ENCODE data around the gene DNAH3. TPM values are rescaled to one million over a fixed set of nuclear protein-coding genes. Genes with fewer than 3 reads are reported as not detected.

Gene DNAH3
- total and polyA plus RNA-seq, 2 experiments from 2014 or later, result 0.70 to 1.3 TPM

GRCh38 chr16:20897253-20897897, 253.3 kb downstream of the DNAH3 start (continued):
- TF ChIP-seq ZNF462 (CRISPR knock-in tag; IDR thresholded peaks at IDR 0.05), result no peak
- TF ChIP-seq CREB1 (CRISPR knock-in tag; IDR thresholded peaks at IDR 0.05; ENCODE audit: low read depth), result no peak
- TF ChIP-seq EZH2phosphoT487 (IDR thresholded peaks at IDR 0.05; ENCODE audit: unreplicated experiment), result no peak
- no peak for TF ChIP-seq POLR2AphosphoS5 (IDR thresholded peaks at IDR 0.05; ENCODE audit: low read depth)
- no peak for TF ChIP-seq CTCF (conservative IDR thresholded peaks at IDR 0.05; ENCODE audit: low read depth in 2 of 2)
- TF ChIP-seq JUNB (IDR thresholded peaks at IDR 0.05; ENCODE audit: unreplicated experiment), result no peak

GRCh38 chr16:20894388-20894787, 256.3 kb downstream of the DNAH3 start:
- Histone ChIP-seq H3K36me3 (ENCODE audit: insufficient read depth) (peaks cover 10% of the 10 kb centered on the region), H2AFZ (no peak overlapping the region), H3F3A (replicated peaks; ENCODE audit: low read depth) (no peaks in the 10 kb centered on the region), H3K27ac (ENCODE audit: low read depth) (no peak overlapping the region), H3K4me2 (no peak overlapping the region), H3K4me3 (no peak overlapping the region), H3K27me3 (ENCODE audit: insufficient read depth) (no peaks in the 10 kb centered on the region), H4K20me1 (replicated peaks; ENCODE audit: insufficient read depth) (peaks cover 23% of the 10 kb centered on the region), H3K79me2 (replicated peaks; ENCODE audit: insufficient read depth) (peaks cover 95% of the 10 kb centered on the region), H3K9me2 (ENCODE audit: insufficient read depth) (no peaks in the 10 kb centered on the region), H3K4me1 (ENCODE audit: insufficient read depth) (peaks cover 26% of the 10 kb centered on the region)
- H3K27ac Mint-ChIP-seq, result no peak overlapping the region
- H3K4me3 Mint-ChIP-seq, result no peak overlapping the region
- peaks cover 29% of the 10 kb centered on the region for H3K36me3 Mint-ChIP-seq (ENCODE audit: low read depth)
- ATAC-seq, result no peak
- DNase-seq (ENCODE audit: low spot score), result no peak
- peaks cover 4% of the 10 kb centered on the region for H3K27me3 Mint-ChIP-seq (ENCODE audit: insufficient read depth, low read depth, poor library complexity)
- H3K9me3 Mint-ChIP-seq, result no peaks in the 10 kb centered on the region
- peaks cover 30% of the 10 kb centered on the region for H3K4me1 Mint-ChIP-seq
- TF ChIP-seq STAT1 (IDR thresholded peaks at IDR 0.05; ENCODE audit: unreplicated experiment) (no peak), JUNB (IDR thresholded peaks at IDR 0.05; ENCODE audit: unreplicated experiment) (no peak), CREB1 (CRISPR knock-in tag; IDR thresholded peaks at IDR 0.05; ENCODE audit: low read depth) (no peak), NANOG (IDR thresholded peaks at IDR 0.05; ENCODE audit: borderline replicate concordance) (no peak), ZNF331 (CRISPR knock-in tag; IDR thresholded peaks at IDR 0.05; ENCODE audit: low read depth) (no peak)

All from GM23338 (cell line).